Measurements from ENCODE around the gene KRTAP21-1. TPM values are rescaled to one million over a fixed set of nuclear protein-coding genes. Genes with fewer than 3 reads are reported as not detected.

The KRTAP21-1 gene
- total RNA-seq, 1 experiment from 2014 or later, result not detected

DNA sequence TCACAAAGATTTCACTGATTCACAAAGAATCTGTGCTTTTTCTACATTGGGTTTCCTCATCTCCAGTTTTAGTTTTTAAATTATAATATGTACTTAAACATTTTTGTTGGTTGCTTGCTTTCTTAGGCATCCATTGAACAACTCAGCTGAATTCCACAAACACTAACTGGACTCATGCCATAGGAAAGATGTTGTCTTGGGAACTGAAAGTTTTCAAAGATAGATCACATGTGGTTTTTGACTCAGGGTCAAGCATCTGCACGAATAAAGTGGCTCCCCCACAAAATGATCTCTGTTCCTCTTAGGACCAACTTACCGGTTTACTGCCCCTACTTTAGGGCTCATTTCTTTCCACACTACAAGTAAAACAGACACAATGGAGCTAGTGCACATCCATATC lies 3.1 kb upstream of the KRTAP21-1 start:
- no peak overlapping the region for H3K14ac ChIP-seq (ENCODE audit: insufficient read depth, low read length)
- H2AK5ac ChIP-seq (ENCODE audit: insufficient read length, low read length), result no peak overlapping the region
- H4K20me1 ChIP-seq (ENCODE audit: control insufficient read depth, insufficient read depth, insufficient read length), result no peaks in the 10 kb centered on the region
- no peak overlapping the region for H4K91ac ChIP-seq (ENCODE audit: insufficient read length, low read depth, low read length)
- no peak overlapping the region for H2BK15ac ChIP-seq (ENCODE audit: low read depth, low read length)
- TF ChIP-seq, protein P1, sequence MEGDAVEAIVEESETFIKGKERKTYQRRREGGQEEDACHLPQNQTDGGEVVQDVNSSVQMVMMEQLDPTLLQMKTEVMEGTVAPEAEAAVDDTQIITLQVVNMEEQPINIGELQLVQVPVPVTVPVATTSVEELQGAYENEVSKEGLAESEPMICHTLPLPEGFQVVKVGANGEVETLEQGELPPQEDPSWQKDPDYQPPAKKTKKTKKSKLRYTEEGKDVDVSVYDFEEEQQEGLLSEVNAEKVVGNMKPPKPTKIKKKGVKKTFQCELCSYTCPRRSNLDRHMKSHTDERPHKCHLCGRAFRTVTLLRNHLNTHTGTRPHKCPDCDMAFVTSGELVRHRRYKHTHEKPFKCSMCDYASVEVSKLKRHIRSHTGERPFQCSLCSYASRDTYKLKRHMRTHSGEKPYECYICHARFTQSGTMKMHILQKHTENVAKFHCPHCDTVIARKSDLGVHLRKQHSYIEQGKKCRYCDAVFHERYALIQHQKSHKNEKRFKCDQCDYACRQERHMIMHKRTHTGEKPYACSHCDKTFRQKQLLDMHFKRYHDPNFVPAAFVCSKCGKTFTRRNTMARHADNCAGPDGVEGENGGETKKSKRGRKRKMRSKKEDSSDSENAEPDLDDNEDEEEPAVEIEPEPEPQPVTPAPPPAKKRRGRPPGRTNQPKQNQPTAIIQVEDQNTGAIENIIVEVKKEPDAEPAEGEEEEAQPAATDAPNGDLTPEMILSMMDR (conservative IDR thresholded peaks at IDR 0.05), result no peak
- no peaks in the 10 kb centered on the region for H3K79me2 ChIP-seq (ENCODE audit: insufficient read depth, low read length)
- H3K56ac ChIP-seq (ENCODE audit: insufficient read length, low read depth, low read length), result no peak overlapping the region
- H3K4me1 ChIP-seq (ENCODE audit: insufficient read depth, low read length), result no peaks in the 10 kb centered on the region
- Mint-ChIP-seq H3K36me3 (ENCODE audit: insufficient read depth in 1 of 3, low read depth in 3 of 3) (peaks cover 0 to 24% (median 0%) of the 10 kb centered on the region in 3 experiments; a peak in 2 of 7 replicates), H3K9me3 (peaks cover 0 to 17% of the 10 kb centered on the region in 2 experiments; a peak in 1 of 5 replicates), H3K4me3 (no peak overlapping the region), H3K27ac (no peak overlapping the region), H3K4me1 (no peaks in the 10 kb centered on the region), H3K27me3 (ENCODE audit: low read depth) (no peaks in the 10 kb centered on the region; the same call in 1 of the 2 replicates)
- no peak overlapping the region for H3K23ac ChIP-seq (ENCODE audit: insufficient read length, low read depth, low read length)
- H2AFZ ChIP-seq (ENCODE audit: low read length), result no peak overlapping the region
- no peak overlapping the region for H2BK20ac ChIP-seq (ENCODE audit: low read depth, low read length, poor library complexity, severe bottlenecking)
- no peak for DNase-seq
- no peaks in the 10 kb centered on the region for H3K9me3 ChIP-seq (ENCODE audit: control insufficient read depth, low read depth, low read length)
- H4K5ac ChIP-seq (ENCODE audit: insufficient read length, low read depth, low read length), result no peak overlapping the region
- H3K4me2 ChIP-seq (ENCODE audit: insufficient read depth, insufficient read length, low read length), result no peak overlapping the region
- no peak overlapping the region for H3K4ac ChIP-seq (ENCODE audit: low read depth, low read length)
- no CpG with 5 or more reads among the region's 2 CpGs for WGBS (ENCODE audit: extremely low coverage, insufficient read length, low lambda C conversion rate)
- no peaks in the 10 kb centered on the region for H3K27me3 ChIP-seq (ENCODE audit: insufficient read depth, low read length)
- H3K9ac ChIP-seq (ENCODE audit: extremely low read depth, insufficient read length, low read length), result no peak overlapping the region
- H3K23me2 ChIP-seq (ENCODE audit: insufficient read length, low read depth, low read length, poor library complexity, severe bottlenecking), result no peaks in the 10 kb centered on the region
- no peak overlapping the region for H2BK12ac ChIP-seq (ENCODE audit: insufficient read length, low read depth, low read length)
- no peak overlapping the region for H2BK120ac ChIP-seq (ENCODE audit: low read depth, low read length, poor library complexity, severe bottlenecking)
- H4K8ac ChIP-seq (replicated peaks; ENCODE audit: insufficient read length, low read depth, low read length), result no peak overlapping the region
- no peaks in the 10 kb centered on the region for H3K79me1 ChIP-seq (ENCODE audit: insufficient read depth, low read depth, low read length, poor library complexity, severe bottlenecking)
- no peak overlapping the region for H2BK5ac ChIP-seq (ENCODE audit: insufficient read length, low read length)
- no peak overlapping the region for H3K18ac ChIP-seq (ENCODE audit: insufficient read length, low read depth, low read length)
- no peak overlapping the region for H3T11ph ChIP-seq (ENCODE audit: low read length)
- H3K27ac ChIP-seq (ENCODE audit: insufficient read length, low read depth, low read length), result no peak overlapping the region
